Neuronal stem cell (in vitro differentiated cells): ENCODE results near the gene PRR33.

Experiments used
- DNase-seq: peaks from one replicate; pipeline ENCODE4 v3.0.0-alpha.2; 2013; ENCODE audit warnings: low spot score
- H2AFZ ChIP-seq: one replicate; pipeline ENCODE4 v1.6.1; 2013; ENCODE audit warnings: mild to moderate bottlenecking, low read length, inconsistent platforms
- H2AK5ac ChIP-seq: 2 replicates; pipeline ENCODE4 v1.6.1; 2013; ENCODE audit warnings: low read depth, mild to moderate bottlenecking, inconsistent platforms, low read length, moderate library complexity, mixed read lengths
- H2BK120ac ChIP-seq: 2 replicates; pipeline ENCODE4 v1.6.1; 2013; ENCODE audit warnings: low read depth, mild to moderate bottlenecking, inconsistent platforms, low read length, moderate library complexity, mixed read lengths
- H2BK12ac ChIP-seq: one replicate; pipeline ENCODE4 v1.6.1; 2013; ENCODE audit warnings: low read length, inconsistent platforms
- H2BK15ac ChIP-seq: 2 replicates; pipeline ENCODE4 v1.6.1; 2013; ENCODE audit warnings: mild to moderate bottlenecking, low read length, inconsistent platforms, mixed read lengths
- H2BK5ac ChIP-seq: one replicate; pipeline ENCODE4 v1.6.1; 2013; ENCODE audit warnings: inconsistent platforms, mild to moderate bottlenecking, low read length, moderate library complexity
- H3K14ac ChIP-seq: one replicate; pipeline ENCODE4 v1.6.1; 2013; ENCODE audit warnings: low read length, inconsistent platforms
- H3K18ac ChIP-seq: 2 replicates; pipeline ENCODE4 v1.6.1; 2013; ENCODE audit warnings: low read length, inconsistent platforms
- H3K23ac ChIP-seq: 2 replicates; pipeline ENCODE4 v1.6.1; 2013; ENCODE audit warnings: low read depth, mild to moderate bottlenecking, mixed read lengths, low read length, inconsistent platforms; ENCODE audit not compliant: poor library complexity
- H3K27ac ChIP-seq: replicated peaks from 3 replicates; pipeline ENCODE4 v1.5.1; 2013; ENCODE audit warnings: low read length, inconsistent platforms
- H3K27me3 ChIP-seq, 3 experiments: 2 replicates each; pipeline ENCODE4 v1.6.1; 2013; ENCODE audit warnings: low read length in 3 of 3, mild to moderate bottlenecking in 2 of 3, inconsistent platforms in 1 of 3, low read depth in 1 of 3, mixed read lengths in 1 of 3, moderate library complexity in 1 of 3; ENCODE audit not compliant: control insufficient read depth in 3 of 3, insufficient read depth in 3 of 3
- H3K36me3 ChIP-seq, 2 donors: replicated peaks in 1 of 2; 2 replicates each; pipeline ENCODE4 v1.6.1; 2013; ENCODE audit warnings: low read length in 2 of 2; ENCODE audit not compliant: control insufficient read depth in 2 of 2, insufficient read depth in 2 of 2
- H3K4ac ChIP-seq: 2 replicates; pipeline ENCODE4 v1.6.1; 2013; ENCODE audit warnings: inconsistent platforms, mild to moderate bottlenecking, low read length, moderate library complexity
- H3K4me1 ChIP-seq, 2 donors: 1 replicate in 1 of 2; 2 replicates in 1 of 2; pipeline ENCODE4 v1.6.1; 2013; ENCODE audit warnings: low read length in 2 of 2, low read depth in 1 of 2; ENCODE audit not compliant: control insufficient read depth in 2 of 2, insufficient read depth in 1 of 2
- H3K4me2 ChIP-seq: one replicate; pipeline ENCODE4 v1.6.1; 2013; ENCODE audit warnings: mild to moderate bottlenecking, low read length, inconsistent platforms; ENCODE audit not compliant: insufficient read depth, poor library complexity, severe bottlenecking
- H3K4me3 ChIP-seq, 2 donors: 2 replicates each; pipeline ENCODE4 v1.5.1; 2013; ENCODE audit warnings: low read length in 2 of 2, mild to moderate bottlenecking in 2 of 2, inconsistent platforms in 1 of 2, moderate library complexity in 1 of 2
- H3K79me1 ChIP-seq: one replicate; pipeline ENCODE4 v1.6.1; 2013; ENCODE audit warnings: low read depth, mild to moderate bottlenecking, inconsistent platforms, low read length, moderate library complexity
- H3K9ac ChIP-seq: one replicate; pipeline ENCODE4 v1.6.1; 2013; ENCODE audit warnings: mild to moderate bottlenecking, low read depth, low read length, inconsistent platforms; ENCODE audit not compliant: poor library complexity
- H3K9me3 ChIP-seq, 2 donors: replicated peaks in 1 of 2; 2 replicates each; pipeline versions ENCODE3 to v1.6.1; 2013; ENCODE audit warnings: low read length in 2 of 2, mild to moderate bottlenecking in 2 of 2, inconsistent platforms in 1 of 2, low read depth in 1 of 2, mixed read lengths in 1 of 2, moderate library complexity in 1 of 2; ENCODE audit not compliant: control insufficient read depth in 2 of 2, insufficient read depth in 1 of 2
- H4K8ac ChIP-seq: one replicate; pipeline ENCODE4 v1.6.1; 2013; ENCODE audit warnings: low read depth, mild to moderate bottlenecking, inconsistent platforms, low read length, moderate library complexity
- H4K91ac ChIP-seq: one replicate; pipeline ENCODE4 v1.6.1; 2013; ENCODE audit warnings: low read length, low read depth, mild to moderate bottlenecking, inconsistent platforms; ENCODE audit not compliant: poor library complexity
- WGBS, 2 donors: extraction: QIAGEN DNeasy Blood & Tissue Kit; methylation state at CpG; one replicate each; pipeline ENCODE4 v1.1.7; 2013; ENCODE audit warnings: missing lambda C conversion rate in 2 of 2, mixed read lengths in 1 of 2; ENCODE audit not compliant: insufficient read length in 2 of 2, insufficient replicate concordance in 1 of 2; ENCODE audit errors: extremely low coverage in 2 of 2; 5-methylcytosine and 5-hydroxymethylcytosine counted together

The PRR33 gene

GRCh38 chr11:1909524-1909923 is 17.8 kb upstream of the PRR33 start:
- Histone ChIP-seq H3K27ac (no peak overlapping the region), H3K23ac (no peak overlapping the region), H3K4ac (no peak overlapping the region), H3K79me1 (no peaks in the 10 kb centered on the region), H3K4me2 (no peak overlapping the region), H2BK5ac (no peak overlapping the region), H3K18ac (no peak overlapping the region), H2AFZ (no peak overlapping the region), H3K9me3 (peaks cover 0 to 2% of the 10 kb centered on the region in 2 donors), H2AK5ac (no peak overlapping the region), H3K14ac (no peak overlapping the region), H3K4me1 (peaks cover 3 to 4% of the 10 kb centered on the region in 2 donors), H2BK15ac (no peak overlapping the region), H4K8ac (no peak overlapping the region), H2BK120ac (no peak overlapping the region), H3K9ac (no peak overlapping the region), H2BK12ac (no peak overlapping the region), H3K27me3 (peaks cover 0 to 5% (median 0%) of the 10 kb centered on the region in 3 experiments), H3K36me3 (no peaks in the 10 kb centered on the region), H4K91ac (no peak overlapping the region), H3K4me3 (no peak overlapping the region)
- no CpG with 5 or more reads among the region's 7 CpGs for WGBS, 2 donors
- no peak for DNase-seq

- no peak overlapping the region for H4K8ac ChIP-seq
- H2AFZ ChIP-seq, result peak overlapping the region; percentile 84
- H3K14ac ChIP-seq, result no peak overlapping the region
- no peak overlapping the region for H3K27ac ChIP-seq
- H2BK12ac ChIP-seq, result no peak overlapping the region
- no CpG with 5 or more reads among the region's 9 CpGs for WGBS, 2 donors
- peaks cover 0 to 5% (median 0%) of the 10 kb centered on the region in 3 experiments for H3K27me3 ChIP-seq
- H3K4me3 ChIP-seq, result no peak overlapping the region
- H3K23ac ChIP-seq, result no peak overlapping the region
- no peak overlapping the region for H2BK15ac ChIP-seq
- no peaks in the 10 kb centered on the region for H3K79me1 ChIP-seq
- DNase-seq, result no peak
- no peak overlapping the region for H2BK120ac ChIP-seq
- H3K4me2 ChIP-seq, result no peak overlapping the region
- H4K91ac ChIP-seq, result no peak overlapping the region
- H2BK5ac ChIP-seq, result no peak overlapping the region
- peaks cover 0 to 2% of the 10 kb centered on the region in 2 donors for H3K9me3 ChIP-seq
- peaks cover 3 to 4% of the 10 kb centered on the region in 2 donors for H3K4me1 ChIP-seq
- no peaks in the 10 kb centered on the region for H3K36me3 ChIP-seq
- H3K9ac ChIP-seq, result no peak overlapping the region
- H3K4ac ChIP-seq, result no peak overlapping the region
- H3K18ac ChIP-seq, result no peak overlapping the region
- no peak overlapping the region for H2AK5ac ChIP-seq
Measured at GRCh38 chr11:1908618-1909017, 16.9 kb upstream of the PRR33 start.

- H3K4me1 ChIP-seq, result peaks cover 3 to 4% of the 10 kb centered on the region in 2 donors
- no peak overlapping the region for H3K14ac ChIP-seq
- no peak overlapping the region for H4K91ac ChIP-seq
- peaks cover 0 to 2% of the 10 kb centered on the region in 2 donors for H3K9me3 ChIP-seq
- peaks cover 0 to 5% (median 0%) of the 10 kb centered on the region in 3 experiments for H3K27me3 ChIP-seq
- no peak overlapping the region for H2BK5ac ChIP-seq
- no peak overlapping the region for H2BK120ac ChIP-seq
- peak overlapping the region; percentile 85 for H2AFZ ChIP-seq
- H3K18ac ChIP-seq, result peak overlapping the region; percentile 58
- H3K23ac ChIP-seq, result no peak overlapping the region
- no peak overlapping the region for H4K8ac ChIP-seq
- no peak overlapping the region for H3K4ac ChIP-seq
- no peak overlapping the region for H2AK5ac ChIP-seq
- no peak overlapping the region for H3K9ac ChIP-seq
- no peak overlapping the region for H3K4me3 ChIP-seq
- WGBS, 2 donors, result no CpG with 5 or more reads among the region's 14 CpGs
- H3K27ac ChIP-seq, result no peak overlapping the region
- H3K36me3 ChIP-seq, result no peaks in the 10 kb centered on the region
- H2BK12ac ChIP-seq, result no peak overlapping the region
- no peak overlapping the region for H3K4me2 ChIP-seq
- H3K79me1 ChIP-seq, result no peaks in the 10 kb centered on the region
- no peak overlapping the region for H2BK15ac ChIP-seq
- DNase-seq, result no peak
Measured at GRCh38 chr11:1906611-1907423, 15.1 kb upstream of the PRR33 start.

- Histone ChIP-seq H2BK15ac (no peak overlapping the region), H2AK5ac (no peak overlapping the region), H3K4me2 (no peak overlapping the region), H3K23ac (no peak overlapping the region), H2AFZ (peak overlapping the region; percentile 85), H4K8ac (no peak overlapping the region), H3K36me3 (no peaks in the 10 kb centered on the region), H3K9me3 (peaks cover 0 to 2% of the 10 kb centered on the region in 2 donors), H3K27ac (no peak overlapping the region), H3K14ac (no peak overlapping the region), H4K91ac (no peak overlapping the region), H2BK12ac (no peak overlapping the region), H3K27me3 (peaks cover 0 to 5% (median 0%) of the 10 kb centered on the region in 3 experiments), H3K79me1 (no peaks in the 10 kb centered on the region), H3K18ac (no peak overlapping the region), H3K4me3 (no peak overlapping the region), H2BK120ac (no peak overlapping the region), H2BK5ac (no peak overlapping the region), H3K4me1 (peaks cover 3 to 4% of the 10 kb centered on the region in 2 donors), H3K9ac (no peak overlapping the region), H3K4ac (no peak overlapping the region)
- DNase-seq, result no peak
- no CpG with 5 or more reads among the region's 5 CpGs for WGBS, 2 donors
Measured at GRCh38 chr11:1906181-1906580, 14.5 kb upstream of the PRR33 start.
